CD14-positive monocyte (primary cell): ENCODE measurements around the gene KRT23. TPM values are rescaled to one million over a fixed set of nuclear protein-coding genes. Genes with fewer than 3 reads are reported as not detected.

ENCODE experiments used
- DNase-seq, 3 donors: peaks; one replicate each; pipeline ENCODE4 v3.0.0-alpha.2; 2011 to 2022
- H2AFZ ChIP-seq: 2 replicates; pipeline ENCODE4 v1.6.0; 2012; ENCODE audit warnings: mild to moderate bottlenecking, low read depth, low read length, inconsistent platforms; ENCODE audit not compliant: insufficient read depth, poor library complexity, severe bottlenecking
- H3K27ac ChIP-seq, 2 donors: 1 replicate in 1 of 2; 2 replicates in 1 of 2; pipeline ENCODE4 v1.5.1; 2012 to 2013; ENCODE audit warnings: low read length in 2 of 2, control low read depth in 1 of 2, inconsistent platforms in 1 of 2, low read depth in 1 of 2, mild to moderate bottlenecking in 1 of 2
- H3K27me3 ChIP-seq, 2 donors: one replicate each; pipeline versions ENCODE4 v1.6.0 to v1.6.1; 2011 to 2013; ENCODE audit warnings: low read length in 2 of 2; ENCODE audit not compliant: control insufficient read depth in 2 of 2, insufficient read depth in 2 of 2
- H3K36me3 ChIP-seq, 2 donors: replicated peaks in 1 of 2; 1 replicate in 1 of 2; 2 replicates in 1 of 2; pipeline versions ENCODE4 v1.5.1 to v1.6.1; 2012 to 2013; ENCODE audit warnings: low read length in 2 of 2, control low read depth in 1 of 2, inconsistent platforms in 1 of 2, mild to moderate bottlenecking in 1 of 2; ENCODE audit not compliant: insufficient read depth in 2 of 2, control insufficient read depth in 1 of 2
- H3K4me1 ChIP-seq, 2 donors: 1 replicate in 1 of 2; 2 replicates in 1 of 2; pipeline versions ENCODE4 v1.5.1 to v1.6.1; 2012 to 2013; ENCODE audit warnings: low read length in 2 of 2, control low read depth in 1 of 2, inconsistent platforms in 1 of 2, mild to moderate bottlenecking in 1 of 2, moderate library complexity in 1 of 2; ENCODE audit not compliant: insufficient read depth in 2 of 2, control insufficient read depth in 1 of 2
- H3K4me2 ChIP-seq: replicated peaks from 2 replicates; pipeline ENCODE3; 2012; ENCODE audit warnings: low read length, moderate library complexity, mild to moderate bottlenecking; ENCODE audit not compliant: poor library complexity, severe bottlenecking; ENCODE audit errors: extremely low read depth
- H3K4me3 ChIP-seq, 3 experiments: fragments of 200-600 bp in 1 of 3; sonication (generic) in 1 of 3; replicated peaks in 1 of 3; 1 replicate in 2 of 3; 2 replicates in 1 of 3; pipeline ENCODE4 v1.5.1; 2011 to 2013; ENCODE audit warnings: low read length in 3 of 3, mild to moderate bottlenecking in 3 of 3, control low read depth in 2 of 3, low read depth in 2 of 3, inconsistent platforms in 1 of 3, moderate library complexity in 1 of 3
- H3K79me2 ChIP-seq: 2 replicates; pipeline ENCODE4 v1.6.0; 2012; ENCODE audit warnings: mild to moderate bottlenecking, control low read depth, inconsistent platforms, low read length, moderate library complexity; ENCODE audit not compliant: insufficient read depth
- H3K9ac ChIP-seq: 2 replicates; pipeline ENCODE4 v1.6.0; 2017; ENCODE audit warnings: low read length, mild to moderate bottlenecking; ENCODE audit not compliant: insufficient read depth, poor library complexity, severe bottlenecking
- H3K9me3 ChIP-seq, 2 donors: replicated peaks in 1 of 2; 1 replicate in 1 of 2; 2 replicates in 1 of 2; pipeline versions ENCODE4 v1.5.1 to v1.6.1; 2012 to 2013; ENCODE audit warnings: low read length in 2 of 2, control low read depth in 1 of 2; ENCODE audit not compliant: control insufficient read depth in 1 of 2, insufficient read depth in 1 of 2
- H4K20me1 ChIP-seq: 2 replicates; pipeline ENCODE4 v1.6.0; 2012; ENCODE audit warnings: mild to moderate bottlenecking, low read length, control low read depth, moderate library complexity; ENCODE audit not compliant: insufficient read depth
- H3K27ac Mint-ChIP-seq, 7 donors: one replicate each; pipeline ENCODE4 v1.8.0; 2020; ENCODE audit warnings: mild to moderate bottlenecking in 7 of 7, mixed read lengths in 7 of 7, moderate library complexity in 6 of 7, inconsistent platforms in 2 of 7
- H3K27me3 Mint-ChIP-seq, 3 donors: one replicate each; pipeline ENCODE4 v1.8.0; 2021 to 2022; ENCODE audit warnings: low read depth in 3 of 3, mild to moderate bottlenecking in 3 of 3, mixed read lengths in 3 of 3, moderate library complexity in 3 of 3, inconsistent platforms in 1 of 3
- H3K36me3 Mint-ChIP-seq, 2 donors: one replicate each; pipeline ENCODE4 v1.8.0; 2020; ENCODE audit warnings: mixed read lengths in 2 of 2, inconsistent platforms in 1 of 2, mild to moderate bottlenecking in 1 of 2
- H3K4me1 Mint-ChIP-seq: one replicate; pipeline ENCODE4 v1.8.0; 2020; ENCODE audit warnings: mild to moderate bottlenecking, mixed read lengths
- H3K4me3 Mint-ChIP-seq, 2 donors: one replicate each; pipeline ENCODE4 v1.8.0; 2020; ENCODE audit warnings: mild to moderate bottlenecking in 2 of 2, mixed read lengths in 2 of 2, moderate library complexity in 1 of 2
- H3K9me3 Mint-ChIP-seq, 7 donors: one replicate each; pipeline ENCODE4 v1.8.0; 2020 to 2022; ENCODE audit warnings: mixed read lengths in 7 of 7, mild to moderate bottlenecking in 6 of 7, moderate library complexity in 6 of 7, inconsistent platforms in 2 of 7
- CTCF ChIP-seq: fragments of 200-600 bp; IDR thresholded peaks from one replicate; pipeline ENCODE4 v1.8.0; 2022; ENCODE audit warnings: antibody characterized with exemption, mild to moderate bottlenecking
- WGBS: methylation state at CpG from one replicate; pipeline ENCODE4 v1.1.5; 2013; ENCODE audit warnings: missing lambda C conversion rate; ENCODE audit not compliant: insufficient coverage; 5-methylcytosine and 5-hydroxymethylcytosine counted together
- intact Hi-C, 2 donors: fragments of 100-400 bp; cut with micrococcal nuclease; formaldehyde crosslinking; loops; one replicate each; pipeline versions ENCODE4 v1.15.0 to v1.15.1; 2023
- polyA plus RNA-seq, 3 donors: library from polyadenylated mRNA; depleted of rRNA in 1 of 3; unstranded in 2 of 3; stranded (reverse) in 1 of 3; fragments of 300-500 nt in 2 of 3; fragments of >200 nt in 1 of 3; fragmentation: Illumina TruSeq in 2 of 3; gene quantifications; 1 replicate in 2 of 3; 2 replicates in 1 of 3; pipeline ENCODE4 v1.2.3, GENCODE V29; 2012 to 2021

KRT23 gene
- polyA plus RNA-seq, 3 donors, result 1.7 to 7.6 (median 3.6) TPM

DNA sequence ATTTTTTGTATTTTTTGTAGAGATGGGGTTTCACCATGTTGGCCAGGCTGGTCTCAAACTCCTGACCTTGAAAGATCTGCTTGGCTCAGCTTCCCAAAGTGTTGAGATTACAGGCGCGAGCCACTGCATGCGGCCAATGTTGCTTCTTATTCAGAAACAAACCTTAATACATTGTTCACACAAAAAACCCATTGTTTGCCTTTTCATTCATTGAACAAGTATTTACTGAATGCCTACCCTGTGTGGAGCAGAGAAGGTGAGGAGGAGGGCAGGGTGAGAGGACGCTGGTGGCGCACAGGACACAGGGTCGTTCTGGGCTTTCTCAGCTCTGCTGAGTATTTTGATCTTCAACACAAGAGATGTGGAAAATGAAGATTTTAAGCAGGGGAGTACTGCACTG lies 8.0 kb upstream of the KRT23 start:
- peaks cover 1% of the 10 kb centered on the region for H3K4me1 Mint-ChIP-seq
- Histone ChIP-seq H3K27me3 (peaks cover 14 to 23% of the 10 kb centered on the region in 2 donors), H3K9me3 (no peaks in the 10 kb centered on the region), H3K79me2 (no peaks in the 10 kb centered on the region), H3K4me1 (no peaks in the 10 kb centered on the region), H3K4me3 (no peak overlapping the region), H4K20me1 (no peaks in the 10 kb centered on the region), H3K36me3 (no peaks in the 10 kb centered on the region), H3K4me2 (no peak overlapping the region), H2AFZ (no peak overlapping the region), H3K9ac (no peak overlapping the region), H3K27ac (no peak overlapping the region)
- 96% methylated on average over 3 of the region's 6 CpGs for WGBS
- H3K36me3 Mint-ChIP-seq, result no peaks in the 10 kb centered on the region
- intact Hi-C loops, result no loop called here
- peaks cover 25 to 34% (median 33%) of the 10 kb centered on the region in 3 donors for H3K27me3 Mint-ChIP-seq
- peak overlapping the region in 1 of 7 donors; percentile 14 for H3K27ac Mint-ChIP-seq
- no peak overlapping the region for H3K4me3 Mint-ChIP-seq
- peaks cover 4 to 7% (median 6%) of the 10 kb centered on the region in 7 donors for H3K9me3 Mint-ChIP-seq
- TF ChIP-seq CTCF, result no peak
- no peak for DNase-seq

GRCh38 chr17:40944531-40944930 lies 7.1 kb upstream of the KRT23 start:
- Histone ChIP-seq H3K4me3 (no peak overlapping the region), H3K36me3 (no peaks in the 10 kb centered on the region), H3K79me2 (no peaks in the 10 kb centered on the region), H3K27me3 (peaks cover 12 to 21% of the 10 kb centered on the region in 2 donors), H3K9me3 (no peaks in the 10 kb centered on the region), H2AFZ (no peak overlapping the region), H3K27ac (no peak overlapping the region), H3K4me2 (no peak overlapping the region), H3K4me1 (no peaks in the 10 kb centered on the region), H3K9ac (no peak overlapping the region), H4K20me1 (no peaks in the 10 kb centered on the region)
- H3K36me3 Mint-ChIP-seq, result no peaks in the 10 kb centered on the region
- no peak overlapping the region for H3K4me3 Mint-ChIP-seq
- no peak for DNase-seq
- H3K4me1 Mint-ChIP-seq, result peaks cover 1% of the 10 kb centered on the region
- H3K27me3 Mint-ChIP-seq, result peaks cover 18 to 32% (median 28%) of the 10 kb centered on the region in 3 donors
- no peak for TF ChIP-seq CTCF
- H3K27ac Mint-ChIP-seq, result no peak overlapping the region
- intact Hi-C loops, result no loop called here
- H3K9me3 Mint-ChIP-seq, result peaks cover 4 to 9% (median 6%) of the 10 kb centered on the region in 7 donors
- no CpG with 5 or more reads among the region's 1 CpG for whole genome bisulfite sequencing
